K562 (cell line): ENCODE results near the gene GALNT17.

Source experiments
- ADNP ChIP-seq: fragments of 200-800 bp; sonication (Bioruptor generic); IDR thresholded peaks from 2 replicates; pipeline ENCODE4 v1.6.1; 2016; ENCODE audit warnings: missing genetic modification characterization, missing compliant biosample characterization
- CC2D1A ChIP-seq: fragments of 450-650 bp; IDR thresholded peaks from 2 replicates; pipeline ENCODE4 v1.6.1; 2017; ENCODE audit warnings: mild to moderate bottlenecking
- CEBPB ChIP-seq: fragments of 450-650 bp; IDR thresholded peaks from 2 replicates; pipeline ENCODE4 v1.6.1; 2016; ENCODE audit warnings: missing genetic modification characterization, missing compliant biosample characterization
- CTCF ChIP-seq, 3 experiments: IDR thresholded peaks in 2 of 3; conservative IDR thresholded peaks in 1 of 3; 2 replicates each; pipeline ENCODE4 v1.5.1; 2011 to 2012; ENCODE audit warnings: low read length in 3 of 3, mild to moderate bottlenecking in 3 of 3, control low read depth in 2 of 3, improper control_type of control experiment in 1 of 3, inconsistent platforms in 1 of 3, low read depth in 1 of 3, mixed read lengths in 1 of 3, moderate library complexity in 1 of 3; ENCODE audit not compliant: insufficient read depth in 2 of 3
- EP300 ChIP-seq: IDR thresholded peaks from 2 replicates; pipeline ENCODE4 v1.6.1; 2012; ENCODE audit warnings: low read length, improper control_type of control experiment
- HDAC1 ChIP-seq, 2 experiments: fragments of 450-650 bp; IDR thresholded peaks; 2 replicates each; pipeline ENCODE4 v1.6.1; 2016 to 2017; ENCODE audit warnings: inconsistent platforms in 1 of 2, mild to moderate bottlenecking in 1 of 2, moderate library complexity in 1 of 2
- HDGF ChIP-seq: fragments of 450-650 bp; IDR thresholded peaks from 2 replicates; pipeline ENCODE4 v1.6.1; 2016
- MAX ChIP-seq: sonication (generic); formaldehyde crosslinking; IDR thresholded peaks from 2 replicates; pipeline ENCODE4 v1.9.0; 2022; ENCODE audit warnings: mild to moderate bottlenecking, missing genetic modification reagents
- NCOA2 ChIP-seq, 2 experiments: fragments of 450-650 bp; IDR thresholded peaks; 2 replicates each; pipeline ENCODE4 v1.6.1; 2018; ENCODE audit warnings: mild to moderate bottlenecking in 2 of 2, moderate library complexity in 1 of 2; ENCODE audit not compliant: partially characterized antibody in 2 of 2
- SREBF1 ChIP-seq: fragments of 150-350 bp; IDR thresholded peaks from 2 replicates; pipeline ENCODE4 v1.6.1; 2014; ENCODE audit warnings: antibody characterized with exemption, low read depth, low read length, borderline replicate concordance
- SRSF9 ChIP-seq: fragments of 200-400 bp; formaldehyde crosslinking; IDR thresholded peaks from 2 replicates; pipeline ENCODE4 v1.6.1; 2017; ENCODE audit warnings: low read depth, low read length, borderline replicate concordance
- ZBTB7A ChIP-seq: IDR thresholded peaks from 2 replicates; pipeline ENCODE4 v1.6.1; 2011; ENCODE audit warnings: low read depth, mild to moderate bottlenecking, low read length, moderate library complexity, borderline replicate concordance; ENCODE audit not compliant: control insufficient read depth

- TF ChIP-seq SREBF1: no peak
- no peak for TF ChIP-seq HDAC1 (IDR thresholded peaks at IDR 0.05)
- TF ChIP-seq MAX (CRISPR knock-in tag): no peak
- TF ChIP-seq EP300: no peak
- TF ChIP-seq CTCF (IDR thresholded peaks at IDR 0.05 in 2 of 3, conservative IDR thresholded peaks at IDR 0.05 in 1 of 3; ENCODE audit: insufficient read depth in 2 of 3, low read depth in 1 of 3, low read length in 3 of 3): no peak
- no peak for TF ChIP-seq NCOA2 (IDR thresholded peaks at IDR 0.05; ENCODE audit: partially characterized antibody in 2 of 2)
- no peak for TF ChIP-seq ADNP
- TF ChIP-seq CC2D1A: no peak
- TF ChIP-seq CEBPB (tag): no peak
- TF ChIP-seq SRSF9: no peak
- no peak for TF ChIP-seq HDGF
- no peak for TF ChIP-seq ZBTB7A
Observed at GRCh38 chr7:71707041-71707440, 575.1 kb downstream of the GALNT17 start.
